Stimulated activated CD8-positive, alpha-beta memory T cell treated with anti-CD3 and anti-CD28 coated beads, Interleukin-2, amount 100 ng/mL, for 48 hours (primary cell): ENCODE measurements around the gene TPT1.
"Not testable (repeated sequence)": the region's sequence is repeated elsewhere in the genome, so short reads cannot be mapped to it uniquely, and the experiment has no call there.

ENCODE experiments used
- DNase-seq, 2 donors: peaks; one replicate each; pipeline ENCODE4 v3.0.0-alpha.2; 2020; ENCODE audit warnings: low read depth in 2 of 2

Gene TPT1

GRCh38 chr13:45302507-45302906, 38.5 kb downstream of the TPT1 start:
- no peak for DNase-seq

- no peak for DNase-seq
Observed at GRCh38 chr13:45301263-45301662, 39.7 kb downstream of the TPT1 start.

- DNase-seq: no peak
Observed at GRCh38 chr13:45300190-45300985, 40.6 kb downstream of the TPT1 start.

- no peak for DNase-seq
Observed at GRCh38 chr13:45299194-45299593, 41.8 kb downstream of the TPT1 start.

GRCh38 chr13:45298550-45298949, 42.4 kb downstream of the TPT1 start:
- not testable (repeated sequence) for DNase-seq

- DNase-seq: no peak
Observed at GRCh38 chr13:45298206-45298505, 42.8 kb downstream of the TPT1 start.

GRCh38 chr13:45297456-45298205, 43.4 kb downstream of the TPT1 start:
- no peak for DNase-seq

- DNase-seq: no peak
Observed at GRCh38 chr13:45296259-45296658, 44.7 kb downstream of the TPT1 start.

- DNase-seq: no peak
Observed at GRCh38 chr13:45295536-45295935, 45.4 kb downstream of the TPT1 start.

GRCh38 chr13:45292176-45292575, 48.8 kb downstream of the TPT1 start:
- DNase-seq: no peak

- DNase-seq: no peak
Observed at GRCh38 chr13:45289936-45290563, 50.9 kb downstream of the TPT1 start.
